Keratinocyte (primary cell): ENCODE measurements around the gene MYO16. TPM values are rescaled to one million over a fixed set of nuclear protein-coding genes. Genes with fewer than 3 reads are reported as not detected.

Source experiments
- DNase-seq: peaks from one replicate; pipeline ENCODE4 v3.0.0-alpha.2; 2011; ENCODE audit warnings: low read depth, missing footprints, low spot score
- FAIRE-seq: peaks from 2 replicates; lab custom pipeline; 2011; peaks lifted over from hg19 to GRCh38; lab: Jason Lieb, UNC
- H2AFZ ChIP-seq: 2 replicates; pipeline ENCODE4 v1.6.0; 2012; ENCODE audit warnings: low read length, control low read depth, inconsistent platforms; ENCODE audit not compliant: control insufficient read depth
- H3K27ac ChIP-seq: 2 replicates; pipeline ENCODE4 v1.5.1; 2011; ENCODE audit warnings: low read length; ENCODE audit not compliant: control insufficient read depth, insufficient read depth
- H3K27me3 ChIP-seq: 3 replicates; pipeline ENCODE4 v1.6.0; 2011; ENCODE audit warnings: low read length; ENCODE audit not compliant: control insufficient read depth, insufficient read depth; ENCODE audit errors: extremely low read depth
- H3K36me3 ChIP-seq, 2 experiments: 2 replicates in 1 of 2; 3 replicates in 1 of 2; pipeline ENCODE4 v1.5.1; 2011; ENCODE audit warnings: low read length in 2 of 2, mild to moderate bottlenecking in 1 of 2; ENCODE audit not compliant: control insufficient read depth in 2 of 2, insufficient read depth in 2 of 2; ENCODE audit errors: extremely low read depth in 1 of 2
- H3K4me1 ChIP-seq: 3 replicates; pipeline ENCODE4 v1.5.1; 2011; ENCODE audit warnings: low read length; ENCODE audit not compliant: control insufficient read depth, insufficient read depth; ENCODE audit errors: extremely low read depth
- H3K4me2 ChIP-seq: 3 replicates; pipeline ENCODE4 v1.6.0; 2011; ENCODE audit warnings: low read depth, low read length; ENCODE audit not compliant: control insufficient read depth, insufficient read depth; ENCODE audit errors: extremely low read depth
- H3K4me3 ChIP-seq, 3 experiments: fragments of 200-600 bp in 1 of 3; sonication (generic) in 1 of 3; 2 replicates in 2 of 3; 3 replicates in 1 of 3; pipeline ENCODE4 v1.5.1; 2011 to 2016; ENCODE audit warnings: low read length in 3 of 3, mild to moderate bottlenecking in 3 of 3, control low read depth in 2 of 3, inconsistent platforms in 1 of 3, low read depth in 1 of 3, mixed read lengths in 1 of 3, mixed run types in 1 of 3, moderate library complexity in 1 of 3; ENCODE audit not compliant: control insufficient read depth in 2 of 3, insufficient read depth in 2 of 3; ENCODE audit errors: extremely low read depth in 1 of 3
- H3K79me2 ChIP-seq: 2 replicates; pipeline ENCODE4 v1.6.0; 2012; ENCODE audit warnings: low read length; ENCODE audit not compliant: control insufficient read depth, insufficient read depth
- H3K9ac ChIP-seq: 3 replicates; pipeline ENCODE4 v1.6.0; 2011; ENCODE audit warnings: low read length; ENCODE audit not compliant: control insufficient read depth, insufficient read depth; ENCODE audit errors: extremely low read depth
- H3K9me1 ChIP-seq: 3 replicates; pipeline ENCODE4 v1.6.0; 2011; ENCODE audit warnings: low read length; ENCODE audit not compliant: control insufficient read depth, insufficient read depth; ENCODE audit errors: extremely low read depth
- H3K9me3 ChIP-seq: 2 replicates; pipeline ENCODE4 v1.5.1; 2012; ENCODE audit warnings: low read depth, low read length; ENCODE audit not compliant: control insufficient read depth
- H4K20me1 ChIP-seq: 3 replicates; pipeline ENCODE4 v1.6.0; 2011; ENCODE audit warnings: low read length; ENCODE audit not compliant: control insufficient read depth, insufficient read depth; ENCODE audit errors: extremely low read depth
- EZH2 ChIP-seq: IDR thresholded peaks from one replicate; pipeline ENCODE4 v1.6.1; 2012; ENCODE audit warnings: inconsistent platforms, mild to moderate bottlenecking, low read length, moderate library complexity
- dilution Hi-C: fragments of 300-500 bp; cut with MboI; formaldehyde crosslinking; loops from one replicate; pipeline ENCODE4 v1.7.0; 2020; ENCODE audit warnings: low sequenced_read_pairs; ENCODE audit not compliant: extremely low pct_ligation_motif_present
- polyA plus RNA-seq, 5 experiments: library from polyadenylated mRNA; depleted of rRNA in 3 of 5; stranded (reverse) in 3 of 5; stranded (forward) in 1 of 5; unstranded in 1 of 5; fragments of >200 nt; gene quantifications; 1 replicate in 1 of 5; 2 replicates in 3 of 5; 3 replicates in 1 of 5; pipeline versions ENCODE4 v1.2.1 to v1.2.3, GENCODE V29; 2011 to 2012; ENCODE audit warnings: missing spikeins in 2 of 5, low read depth in 1 of 5, low replicate concordance in 1 of 5
- TF ChIP-seq, protein P1 (sequence below), 3 experiments: IDR thresholded peaks in 1 of 3; conservative IDR thresholded peaks in 1 of 3; optimal IDR thresholded peaks in 1 of 3; 2 replicates in 2 of 3; 3 replicates in 1 of 3; pipeline versions ENCODE3 to v1.5.1; 2011; ENCODE audit warnings: low read length in 3 of 3, mild to moderate bottlenecking in 3 of 3, moderate library complexity in 2 of 3, control low read depth in 1 of 3, inconsistent platforms in 1 of 3; ENCODE audit not compliant: insufficient read depth in 2 of 3; ENCODE audit errors: extremely low read depth in 1 of 3

MYO16 gene
- polyA plus RNA-seq, 1 donor (not counting 4 experiments of a cell fraction or from before 2014, with no cell fraction given): 0.08 TPM

DNA sequence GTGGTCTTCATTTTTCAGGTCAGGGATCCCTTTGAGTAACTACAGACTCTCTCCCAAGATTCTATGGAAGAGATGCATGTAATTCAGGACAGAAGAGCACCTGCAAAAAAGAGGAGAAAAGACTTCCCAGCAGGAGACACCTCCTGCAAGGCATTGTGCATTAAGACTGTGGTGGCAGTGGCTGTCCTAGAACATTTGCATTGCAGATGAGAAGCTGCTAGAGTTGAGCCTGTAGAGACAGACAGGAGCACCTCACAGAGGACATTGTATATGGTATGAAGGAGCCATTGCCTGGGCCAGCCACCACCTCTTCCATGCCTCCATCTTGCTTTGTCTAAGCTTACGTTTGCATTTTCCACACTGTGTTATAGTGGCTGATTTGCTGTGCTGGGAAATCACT, 11.2 kb upstream of the MYO16 start:
- Histone ChIP-seq H3K4me2 (no peak overlapping the region), H3K79me2 (no peaks in the 10 kb centered on the region), H3K4me3 (no peak overlapping the region), H3K27ac (no peak overlapping the region), H2AFZ (no peak overlapping the region), H4K20me1 (no peaks in the 10 kb centered on the region), H3K9me1 (no peaks in the 10 kb centered on the region), H3K4me1 (no peaks in the 10 kb centered on the region), H3K9ac (no peak overlapping the region), H3K36me3 (no peaks in the 10 kb centered on the region), H3K27me3 (no peaks in the 10 kb centered on the region), H3K9me3 (no peaks in the 10 kb centered on the region)
- FAIRE-seq (no peak), DNase-seq (no peak)
- no peak for TF ChIP-seq EZH2
- TF ChIP-seq, protein P1, sequence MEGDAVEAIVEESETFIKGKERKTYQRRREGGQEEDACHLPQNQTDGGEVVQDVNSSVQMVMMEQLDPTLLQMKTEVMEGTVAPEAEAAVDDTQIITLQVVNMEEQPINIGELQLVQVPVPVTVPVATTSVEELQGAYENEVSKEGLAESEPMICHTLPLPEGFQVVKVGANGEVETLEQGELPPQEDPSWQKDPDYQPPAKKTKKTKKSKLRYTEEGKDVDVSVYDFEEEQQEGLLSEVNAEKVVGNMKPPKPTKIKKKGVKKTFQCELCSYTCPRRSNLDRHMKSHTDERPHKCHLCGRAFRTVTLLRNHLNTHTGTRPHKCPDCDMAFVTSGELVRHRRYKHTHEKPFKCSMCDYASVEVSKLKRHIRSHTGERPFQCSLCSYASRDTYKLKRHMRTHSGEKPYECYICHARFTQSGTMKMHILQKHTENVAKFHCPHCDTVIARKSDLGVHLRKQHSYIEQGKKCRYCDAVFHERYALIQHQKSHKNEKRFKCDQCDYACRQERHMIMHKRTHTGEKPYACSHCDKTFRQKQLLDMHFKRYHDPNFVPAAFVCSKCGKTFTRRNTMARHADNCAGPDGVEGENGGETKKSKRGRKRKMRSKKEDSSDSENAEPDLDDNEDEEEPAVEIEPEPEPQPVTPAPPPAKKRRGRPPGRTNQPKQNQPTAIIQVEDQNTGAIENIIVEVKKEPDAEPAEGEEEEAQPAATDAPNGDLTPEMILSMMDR (optimal IDR thresholded peaks at IDR 0.05 in 1 of 3, IDR thresholded peaks at IDR 0.05 in 1 of 3, conservative IDR thresholded peaks at IDR 0.05 in 1 of 3; ENCODE audit: extremely low read depth in 1 of 3, insufficient read depth in 2 of 3, low read length in 3 of 3): no peak
- dilution Hi-C loops: no loop called here

DNA sequence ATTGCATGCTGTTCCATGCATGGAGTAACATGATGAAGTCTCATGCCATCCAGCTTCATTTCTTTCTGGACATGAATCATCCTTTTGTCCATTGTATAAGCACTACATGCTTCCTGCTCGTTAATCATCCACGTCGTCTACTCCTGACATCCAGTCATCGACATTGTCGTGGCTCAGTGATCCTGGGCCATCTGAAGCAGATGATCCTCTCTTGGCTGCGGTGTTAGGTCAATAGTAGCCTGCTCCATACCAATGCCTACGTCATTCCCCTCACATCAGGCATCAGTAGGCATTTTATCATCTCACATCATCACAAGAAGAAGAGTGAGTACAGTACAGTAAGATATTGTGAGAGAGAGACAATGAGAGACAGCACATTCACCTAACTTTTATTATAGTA, 7.9 kb upstream of the MYO16 start:
- Histone ChIP-seq H3K79me2 (no peaks in the 10 kb centered on the region), H3K36me3 (no peaks in the 10 kb centered on the region), H3K4me1 (no peaks in the 10 kb centered on the region), H3K9ac (no peak overlapping the region), H3K27me3 (no peaks in the 10 kb centered on the region), H3K9me1 (no peaks in the 10 kb centered on the region), H3K27ac (no peak overlapping the region), H3K9me3 (no peaks in the 10 kb centered on the region), H3K4me2 (no peak overlapping the region), H2AFZ (no peak overlapping the region), H4K20me1 (no peaks in the 10 kb centered on the region), H3K4me3 (no peak overlapping the region)
- no peak for DNase-seq
- dilution Hi-C loops: no loop called here
- FAIRE-seq: no peak
- TF ChIP-seq, protein P1 (optimal IDR thresholded peaks at IDR 0.05 in 1 of 3, IDR thresholded peaks at IDR 0.05 in 1 of 3, conservative IDR thresholded peaks at IDR 0.05 in 1 of 3; ENCODE audit: extremely low read depth in 1 of 3, insufficient read depth in 2 of 3, low read length in 3 of 3): no peak
- TF ChIP-seq EZH2: no peak
